Activated CD4-positive, alpha-beta memory T cell treated with anti-CD3 and anti-CD28 coated beads for 36 hours (primary cell): ENCODE results near the gene ERP44. TPM values are rescaled to one million over a fixed set of nuclear protein-coding genes. Genes with fewer than 3 reads are reported as not detected.
"Not testable (repeated sequence)": the region's sequence is repeated elsewhere in the genome, so short reads cannot be mapped to it uniquely, and the experiment has no call there.

Experiments used
- CTCF ChIA-PET: fragments of 350-600 bp; sonication (Branson Sonifier 250); formaldehyde crosslinking; loops from one replicate; lab custom pipeline; 2021; ENCODE audit warnings: antibody characterized with exemption, inconsistent platforms; lab: Charles Lee
- POLR2A ChIA-PET: fragments of 350-600 bp; sonication (Branson Sonifier 250); formaldehyde crosslinking; loops from one replicate; lab custom pipeline; 2021; ENCODE audit warnings: antibody characterized with exemption; lab: Charles Lee
- DNase-seq: peaks from one replicate; pipeline ENCODE4 v3.0.0-alpha.2; 2020
- H3K27ac Mint-ChIP-seq: one replicate; pipeline ENCODE4 v1.8.0; 2021; ENCODE audit warnings: mixed read lengths
- H3K27me3 Mint-ChIP-seq: one replicate; pipeline ENCODE4 v1.8.0; 2021; ENCODE audit warnings: mixed read lengths
- H3K36me3 Mint-ChIP-seq: one replicate; pipeline ENCODE4 v1.8.0; 2021; ENCODE audit warnings: mixed read lengths
- H3K4me1 Mint-ChIP-seq: one replicate; pipeline ENCODE4 v1.8.0; 2021; ENCODE audit warnings: low read depth, mixed read lengths
- H3K4me3 Mint-ChIP-seq: one replicate; pipeline ENCODE4 v1.8.0; 2021; ENCODE audit warnings: mild to moderate bottlenecking, mixed read lengths
- H3K9me3 Mint-ChIP-seq: one replicate; pipeline ENCODE4 v1.8.0; 2021; ENCODE audit warnings: mixed read lengths
- intact Hi-C: fragments of 100-400 bp; cut with micrococcal nuclease; formaldehyde crosslinking; loops from one replicate; pipeline ENCODE4 v1.15.1; 2023
- total RNA-seq, 2 experiments: library from RNA; stranded (reverse); gene quantifications; one replicate each; pipeline ENCODE4 v1.2.3, GENCODE V29; 2021

Gene ERP44
- 10 to 100 TPM; 14.5 to 14.8 TPM for total RNA-seq

DNA sequence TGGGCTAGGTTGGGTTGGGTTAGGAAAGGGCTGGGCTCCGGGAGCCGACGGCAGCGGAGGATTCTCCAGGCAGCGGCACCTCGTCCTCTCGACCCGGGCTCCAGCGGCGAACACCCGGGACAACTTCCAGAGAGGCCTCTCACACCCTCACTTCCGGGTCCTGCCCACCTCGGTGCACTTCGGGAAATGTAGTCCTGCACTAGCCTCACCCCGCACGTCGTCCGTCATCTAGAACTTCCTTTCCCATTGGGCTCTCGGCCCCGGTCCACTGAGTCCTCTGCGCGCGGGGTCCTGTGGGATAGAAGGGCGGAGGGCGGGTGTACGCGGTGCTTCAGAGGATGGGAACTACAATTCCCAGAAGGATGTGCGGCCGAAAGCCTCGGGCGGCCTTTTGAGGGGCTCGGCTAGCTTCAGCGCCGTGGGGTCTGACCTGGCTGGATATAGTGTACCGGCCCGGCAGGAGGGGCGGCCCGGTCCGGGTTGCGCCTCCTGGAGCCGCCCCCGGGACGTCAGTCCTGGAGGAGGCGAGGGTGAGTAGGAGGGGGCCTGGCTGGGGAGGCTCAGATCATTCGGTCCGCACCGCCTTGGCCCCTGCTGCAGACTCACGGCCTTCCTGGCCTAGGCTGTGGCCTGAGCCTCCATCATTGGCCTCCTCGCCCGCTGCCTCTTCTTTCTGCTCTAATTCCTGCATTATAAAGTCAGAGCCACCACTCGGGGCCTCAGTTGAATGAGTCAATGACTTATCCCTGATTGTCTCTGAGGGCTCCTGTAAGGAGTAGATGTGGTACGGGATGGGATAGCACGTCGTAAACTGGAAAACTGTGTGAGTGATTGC, at the start of gene ERP44, which contains the start of gene INVS:
Gene ERP44, minus strand, starts transcription at position 114 of the 835 bp plus-strand sequence. CDS start 160 bp downstream, outside the sequence.
Gene INVS, plus strand, starts transcription at position 357 of the 835 bp plus-strand sequence. CDS start 5,279 bp downstream, outside the sequence.
- peaks cover 32% of the 10 kb centered on the region for H3K4me1 Mint-ChIP-seq
- peaks cover 3% of the 10 kb centered on the region for H3K36me3 Mint-ChIP-seq
- intact Hi-C loops, result loop anchor here (1.0 to 5.0 kb wide), 8 partner anchors 16 to 1298 kb away; partner anchors contain the start of genes MRPL50, SEC61B, STX17 and TEX10
- peak within 1 kb of the TSS; percentile 98 for H3K4me3 Mint-ChIP-seq
- H3K9me3 Mint-ChIP-seq, result no peaks in the 10 kb centered on the region
- peak; percentile 98 for DNase-seq
- CTCF ChIA-PET, result interaction anchor here (1.3 kb wide), 1 partner anchor 9 kb away, joined by 4 read pairs; no protein-coding TSS in a partner anchor
- peak within 1 kb of the TSS; percentile 83 for H3K27ac Mint-ChIP-seq
- H3K27me3 Mint-ChIP-seq, result no peaks in the 10 kb centered on the region
- POLR2A ChIA-PET, result interaction anchor here (1.0 kb wide), 1 partner anchor 111 kb away, joined by 3 read pairs; no protein-coding TSS in a partner anchor

- intact Hi-C loops, H3K27me3 Mint-ChIP-seq, H3K27ac Mint-ChIP-seq, H3K4me1 Mint-ChIP-seq, H3K36me3 Mint-ChIP-seq, H3K9me3 Mint-ChIP-seq, CTCF ChIA-PET, H3K4me3 Mint-ChIP-seq, DNase-seq, POLR2A ChIA-PET: not testable (repeated sequence)
These were observed 47.2 kb upstream of the ERP44 start for GRCh38 chr9:100145976-100146375.

DNA sequence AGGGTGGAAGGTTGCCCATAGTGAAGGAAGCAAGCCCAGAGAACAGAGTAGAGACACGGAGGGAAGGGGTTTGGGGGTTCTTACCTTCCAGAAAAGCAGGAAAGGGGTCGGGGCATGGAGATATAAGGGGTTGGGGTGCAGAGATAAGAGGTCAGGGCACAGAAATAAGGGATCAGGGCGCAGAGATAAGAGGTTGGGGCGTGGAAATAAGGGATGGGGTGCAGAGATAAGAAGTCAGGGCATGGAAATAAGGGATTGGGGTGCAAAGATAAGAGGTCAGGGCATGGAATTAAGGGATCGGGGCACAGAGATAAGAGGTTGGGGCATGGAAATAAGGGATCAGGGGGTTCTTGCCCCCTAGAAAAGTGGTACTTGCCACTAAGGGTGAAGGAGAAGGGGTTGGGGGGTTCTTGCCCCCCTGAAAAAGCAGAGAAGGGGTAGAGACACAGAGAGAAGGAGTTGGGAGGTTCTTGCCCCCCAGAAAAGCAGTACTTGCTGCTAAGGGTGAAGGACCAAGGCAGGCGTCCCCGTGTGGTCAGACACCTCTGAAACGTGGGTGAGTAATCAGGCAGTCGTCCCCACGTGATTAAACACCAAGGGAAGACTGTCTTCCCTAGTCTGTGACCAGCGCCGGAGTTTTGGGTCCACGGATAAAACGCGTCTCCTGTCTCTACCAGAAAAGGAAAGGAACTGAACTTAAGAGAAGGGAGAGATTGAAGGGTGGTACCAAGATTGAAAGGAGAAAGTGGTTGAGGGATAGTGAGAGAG, 46.6 kb upstream of the ERP44 start:
- H3K36me3 Mint-ChIP-seq, H3K27me3 Mint-ChIP-seq, DNase-seq, H3K27ac Mint-ChIP-seq, H3K9me3 Mint-ChIP-seq, POLR2A ChIA-PET, H3K4me3 Mint-ChIP-seq, H3K4me1 Mint-ChIP-seq, intact Hi-C loops, CTCF ChIA-PET: not testable (repeated sequence)

GRCh38 chr9:100141862-100142261, 43.1 kb upstream of the ERP44 start:
- H3K36me3 Mint-ChIP-seq, H3K27ac Mint-ChIP-seq, H3K4me1 Mint-ChIP-seq, DNase-seq, H3K4me3 Mint-ChIP-seq, H3K9me3 Mint-ChIP-seq, POLR2A ChIA-PET, CTCF ChIA-PET, intact Hi-C loops, H3K27me3 Mint-ChIP-seq: not testable (repeated sequence)

GRCh38 chr9:100140303-100140702, 41.5 kb upstream of the ERP44 start:
- POLR2A ChIA-PET, result not testable (repeated sequence)

GRCh38 chr9:100136799-100137198, 38.0 kb upstream of the ERP44 start:
- H3K9me3 Mint-ChIP-seq, CTCF ChIA-PET, intact Hi-C loops: not testable (repeated sequence)

More at GRCh38 chr9:100140303-100140702, 41.5 kb upstream of the ERP44 start:
- intact Hi-C loops, H3K4me3 Mint-ChIP-seq, H3K27me3 Mint-ChIP-seq, H3K27ac Mint-ChIP-seq, DNase-seq, H3K36me3 Mint-ChIP-seq, H3K9me3 Mint-ChIP-seq, H3K4me1 Mint-ChIP-seq, CTCF ChIA-PET: not testable (repeated sequence)

GRCh38 chr9:100134731-100135130, 35.9 kb upstream of the ERP44 start:
- H3K27ac Mint-ChIP-seq, result no peak overlapping the region
- ChIA-PET CTCF (no interaction called here), POLR2A (no interaction called here)
- H3K9me3 Mint-ChIP-seq, result no peaks in the 10 kb centered on the region
- intact Hi-C loops, result no loop called here
- no peak overlapping the region for H3K4me3 Mint-ChIP-seq
- peaks cover 17% of the 10 kb centered on the region for H3K36me3 Mint-ChIP-seq
- no peak for DNase-seq
- H3K4me1 Mint-ChIP-seq, result peaks cover 4% of the 10 kb centered on the region
- no peaks in the 10 kb centered on the region for H3K27me3 Mint-ChIP-seq

More at GRCh38 chr9:100136799-100137198, 38.0 kb upstream of the ERP44 start:
- H3K27ac Mint-ChIP-seq, H3K4me1 Mint-ChIP-seq, DNase-seq, POLR2A ChIA-PET, H3K27me3 Mint-ChIP-seq, H3K4me3 Mint-ChIP-seq: not testable (repeated sequence)
- H3K36me3 Mint-ChIP-seq, result peaks cover 17% of the 10 kb centered on the region

- Mint-ChIP-seq H3K9me3 (no peaks in the 10 kb centered on the region), H3K36me3 (peaks cover 20% of the 10 kb centered on the region), H3K4me1 (peaks cover 4% of the 10 kb centered on the region), H3K27me3 (no peaks in the 10 kb centered on the region), H3K27ac (no peak overlapping the region), H3K4me3 (no peak overlapping the region)
- ChIA-PET CTCF (interaction anchor here (0.8 kb wide), 1 partner anchor 121 kb away, joined by 3 read pairs; no protein-coding TSS in a partner anchor), POLR2A (no interaction called here)
- no peak for DNase-seq
- intact Hi-C loops, result no loop called here
These were observed 33.2 kb upstream of the ERP44 start for GRCh38 chr9:100131875-100132430.

DNA sequence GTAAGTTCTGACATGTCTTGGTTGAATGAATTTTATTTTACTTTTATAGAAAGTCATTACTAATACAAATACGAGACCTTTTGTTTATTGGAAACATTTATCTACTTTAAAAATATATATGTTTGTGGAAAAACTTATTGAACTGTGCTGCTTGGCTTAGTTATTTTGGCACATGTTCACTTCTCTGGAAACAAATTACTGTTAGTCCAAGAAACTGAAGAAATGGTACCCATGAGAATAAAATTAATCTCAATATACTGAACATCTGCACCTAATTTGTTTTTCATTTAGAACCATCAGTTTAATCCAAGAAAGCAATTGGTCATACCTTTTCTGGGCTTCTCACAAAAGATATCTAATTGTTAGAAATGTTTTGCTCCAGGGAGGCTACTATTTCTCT, 32.4 kb upstream of the ERP44 start:
- Mint-ChIP-seq H3K27ac (no peak overlapping the region), H3K4me1 (peaks cover 4% of the 10 kb centered on the region), H3K36me3 (peaks cover 20% of the 10 kb centered on the region), H3K4me3 (no peak overlapping the region), H3K27me3 (no peaks in the 10 kb centered on the region), H3K9me3 (no peaks in the 10 kb centered on the region)
- ChIA-PET CTCF (no interaction called here), POLR2A (no interaction called here)
- intact Hi-C loops, result no loop called here
- no peak for DNase-seq

GRCh38 chr9:100129772-100130171, 31.0 kb upstream of the ERP44 start:
- POLR2A ChIA-PET, result no interaction called here
- no peaks in the 10 kb centered on the region for H3K9me3 Mint-ChIP-seq

DNA sequence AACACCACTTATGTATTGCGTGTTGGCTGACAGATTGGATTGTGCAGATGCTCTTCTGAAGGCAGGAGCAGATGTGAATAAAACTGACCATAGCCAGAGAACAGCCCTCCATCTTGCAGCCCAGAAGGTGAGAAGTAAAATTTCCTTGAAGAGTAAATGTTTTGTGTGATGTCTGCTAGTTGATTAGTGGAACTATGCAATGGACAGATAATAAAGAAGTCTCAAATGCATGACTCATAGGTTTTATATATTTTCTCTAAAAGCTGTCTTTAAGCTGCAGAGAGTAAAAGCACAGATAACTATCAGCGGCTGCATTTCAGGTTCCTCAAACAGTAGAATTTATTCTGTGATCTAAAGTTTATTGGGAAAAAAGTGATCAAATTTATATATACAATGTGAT, 27.6 kb upstream of the ERP44 start:
- Mint-ChIP-seq H3K27me3 (no peaks in the 10 kb centered on the region), H3K9me3 (no peaks in the 10 kb centered on the region), H3K4me3 (no peak overlapping the region), H3K36me3 (peaks cover 6% of the 10 kb centered on the region), H3K27ac (no peak overlapping the region), H3K4me1 (no peaks in the 10 kb centered on the region)
- CTCF ChIA-PET, result no interaction called here
- intact Hi-C loops, result no loop called here
- POLR2A ChIA-PET, result interaction anchor here (0.6 kb wide), 1 partner anchor 56 kb away, joined by 5 read pairs; no protein-coding TSS in a partner anchor
- no peak for DNase-seq

More at GRCh38 chr9:100129772-100130171, 31.0 kb upstream of the ERP44 start:
- no peak overlapping the region for H3K4me3 Mint-ChIP-seq
- no peaks in the 10 kb centered on the region for H3K27me3 Mint-ChIP-seq
- no peak for DNase-seq
- H3K4me1 Mint-ChIP-seq, result peaks cover 4% of the 10 kb centered on the region
- H3K36me3 Mint-ChIP-seq, result peaks cover 22% of the 10 kb centered on the region
- CTCF ChIA-PET, result no interaction called here
- H3K27ac Mint-ChIP-seq, result no peak overlapping the region
- intact Hi-C loops, result no loop called here

GRCh38 chr9:100125910-100126309, 27.1 kb upstream of the ERP44 start:
- Mint-ChIP-seq H3K9me3 (no peaks in the 10 kb centered on the region), H3K27me3 (no peaks in the 10 kb centered on the region), H3K4me3 (no peak overlapping the region), H3K36me3 (peaks cover 8% of the 10 kb centered on the region), H3K27ac (no peak overlapping the region), H3K4me1 (no peaks in the 10 kb centered on the region)
- DNase-seq, result no peak
- POLR2A ChIA-PET, result no interaction called here
- CTCF ChIA-PET, result no interaction called here
- intact Hi-C loops, result no loop called here
